HepG2 (cell line): ENCODE results near the gene COPS4. TPM values are rescaled to one million over a fixed set of nuclear protein-coding genes. Genes with fewer than 3 reads are reported as not detected.

Experiments used
- FLYWCH1 ChIP-seq: sonication (generic); formaldehyde crosslinking; IDR thresholded peaks from 2 replicates; pipeline ENCODE4 v1.8.1; 2023; ENCODE audit warnings: mild to moderate bottlenecking, missing genetic modification reagents
- FUBP1 ChIP-seq: sonication (generic); formaldehyde crosslinking; IDR thresholded peaks from 2 replicates; pipeline ENCODE4 v1.5.1; 2020; ENCODE audit warnings: missing genetic modification reagents, mild to moderate bottlenecking, borderline replicate concordance
- HNF4G ChIP-seq, 2 experiments: sonication (generic) in 1 of 2; formaldehyde crosslinking in 1 of 2; IDR thresholded peaks; 2 replicates each; pipeline versions ENCODE4 v1.4.0 to v1.6.1; 2011 to 2020; ENCODE audit warnings: borderline replicate concordance in 2 of 2, low read depth in 2 of 2, mild to moderate bottlenecking in 2 of 2, low read length in 1 of 2, missing genetic modification reagents in 1 of 2, moderate library complexity in 1 of 2
- PHF21A ChIP-seq: sonication (generic); formaldehyde crosslinking; IDR thresholded peaks from 2 replicates; pipeline ENCODE4 v1.5.0; 2020; ENCODE audit warnings: mild to moderate bottlenecking, missing genetic modification reagents
- SAP130 ChIP-seq: IDR thresholded peaks from 2 replicates; pipeline ENCODE4 v1.6.1; 2016; ENCODE audit warnings: low read depth
- ZBTB49 ChIP-seq: sonication (generic); formaldehyde crosslinking; IDR thresholded peaks from 2 replicates; pipeline ENCODE4 v1.4.0; 2020; ENCODE audit warnings: missing genetic modification reagents, borderline replicate concordance
- ZNF138 ChIP-seq: sonication (generic); formaldehyde crosslinking; IDR thresholded peaks from 2 replicates; pipeline ENCODE4 v1.5.0; 2020; ENCODE audit warnings: mild to moderate bottlenecking, low read depth, missing genetic modification reagents
- ZNF770 ChIP-seq: sonication (generic); formaldehyde crosslinking; IDR thresholded peaks from 2 replicates; pipeline ENCODE4 v1.5.0; 2020; ENCODE audit warnings: mild to moderate bottlenecking, missing genetic modification reagents
- ZNF878 ChIP-seq: sonication (generic); formaldehyde crosslinking; IDR thresholded peaks from 2 replicates; pipeline ENCODE4 v1.8.1; 2023; ENCODE audit warnings: mild to moderate bottlenecking, missing genetic modification reagents, moderate library complexity
- polyA plus RNA-seq, 8 experiments: library from polyadenylated mRNA; depleted of rRNA in 3 of 8; stranded (reverse) in 7 of 8; unstranded in 1 of 8; fragments of >200 nt; fragmentation: Illumina TruSeq in 4 of 8; extraction: Trizol in 4 of 8; gene quantifications; 2 replicates each; pipeline versions ENCODE4 v1.2.1 to v1.2.3, GENCODE V29; 2011 to 2016; ENCODE audit warnings: low read depth in 4 of 8, missing spikeins in 1 of 8, mixed read lengths in 1 of 8; ENCODE audit not compliant: insufficient read depth in 1 of 8
- total RNA-seq, 5 experiments: library from RNA; depleted of rRNA; stranded (reverse); fragments of >200 nt; fragmentation: Illumina TruSeq; extraction: Trizol; gene quantifications; 2 replicates each; pipeline ENCODE4 v1.2.3, GENCODE V29; 2016; ENCODE audit warnings: low read depth in 1 of 5

Gene COPS4
- total and polyA plus RNA-seq, 2 of the 13 experiments (the other 11 are each of a cell fraction or from before 2014, with no cell fraction given) = 28.8 to 52.5 TPM

GRCh38 chr4:82994834-82995233 lies 40.1 kb upstream of the COPS4 start (continued):
- peak; percentile 91 for TF ChIP-seq ZNF770
- TF ChIP-seq PHF21A (CRISPR knock-in tag) = 0 out of 2 replicates have a peak, but pooled peaks have one; percentile 32
- no peak for TF ChIP-seq ZNF878
- TF ChIP-seq SAP130 = peak; percentile 21; the same call in 1 of the 2 replicates
- TF ChIP-seq FUBP1 (CRISPR knock-in tag) = no peak
- no peak for TF ChIP-seq FLYWCH1 (CRISPR knock-in tag)
- TF ChIP-seq ZBTB49 (CRISPR knock-in tag) = no peak
- TF ChIP-seq HNF4G (IDR thresholded peaks at IDR 0.05; ENCODE audit: borderline replicate concordance, low read depth, low read length) = peak; percentile 30; the same call in 1 of the 2 replicates
- no peak for TF ChIP-seq HNF4G (CRISPR knock-in tag; IDR thresholded peaks at IDR 0.05; ENCODE audit: borderline replicate concordance, low read depth)
- no peak for TF ChIP-seq ZNF138
